ENCODE results near the gene CMTM7. TPM values are rescaled to one million over a fixed set of nuclear protein-coding genes. Genes with fewer than 3 reads are reported as not detected.

Gene CMTM7
- total RNA-seq, 1 experiment from 2014 or later: 62.6 TPM

DNA sequence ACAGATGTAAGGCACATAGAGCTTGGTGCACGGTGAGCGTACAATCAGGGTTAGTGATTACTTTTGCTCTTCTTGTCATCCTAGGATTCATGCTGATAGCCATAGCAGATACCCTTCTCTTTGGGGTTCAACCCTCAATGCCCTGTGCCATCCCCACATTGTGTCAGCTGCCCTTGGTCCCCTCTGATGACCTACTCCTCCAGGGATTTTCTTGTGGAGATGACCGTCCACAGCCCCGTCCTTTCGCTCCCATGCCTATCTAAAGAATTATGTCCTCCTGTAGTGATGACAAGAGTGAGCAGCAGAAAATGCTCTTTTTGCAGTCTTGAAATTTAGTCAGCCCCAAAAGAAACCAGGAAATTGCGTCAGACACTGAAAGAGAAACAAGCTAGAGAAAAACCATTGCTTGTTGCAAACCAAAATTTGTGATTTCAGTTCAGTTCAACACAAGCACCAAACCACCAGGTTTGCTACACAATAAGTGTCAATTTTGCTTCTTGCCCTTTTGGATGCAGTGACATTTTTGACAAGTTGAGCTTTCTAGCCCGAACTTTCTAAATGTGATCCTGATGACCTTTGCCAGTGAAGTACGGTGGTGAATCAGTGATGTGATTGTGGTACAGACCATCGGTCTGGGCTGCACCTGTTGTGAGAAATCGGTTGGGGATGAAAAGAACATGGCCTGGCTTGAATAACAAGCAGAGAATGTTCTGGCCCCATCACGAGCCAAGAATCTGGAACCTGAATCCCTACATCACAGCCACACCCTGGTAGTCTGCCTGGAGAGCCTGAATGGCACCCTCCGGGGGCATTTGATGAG is 41.3 kb downstream of the CMTM7 start:
- Histone ChIP-seq H2AFZ (ENCODE audit: low read depth, low read length, poor library complexity, severe bottlenecking) (no peak overlapping the region), H3K27ac (ENCODE audit: low read depth, low read length) (no peak overlapping the region), H3K9ac (ENCODE audit: low read length) (no peak overlapping the region), H3K9me3 (ENCODE audit: control insufficient read depth in 1 of 2, insufficient read depth in 1 of 2, low read depth in 1 of 2, low read length in 2 of 2) (no peaks in the 10 kb centered on the region), H3K9me2 (ENCODE audit: insufficient read depth) (no peaks in the 10 kb centered on the region), H3K79me2 (ENCODE audit: insufficient read depth, low read length) (peaks cover 97% of the 10 kb centered on the region), H3K4me3 (replicated peaks in 1 of 2; ENCODE audit: low read depth in 1 of 2, low read length in 2 of 2) (no peak overlapping the region), H3K27me3 (ENCODE audit: insufficient read depth, low read length) (no peaks in the 10 kb centered on the region), H3K4me1 (ENCODE audit: control insufficient read depth in 1 of 2, insufficient read depth in 2 of 2, low read length in 2 of 2) (peaks cover 0 to 48% of the 10 kb centered on the region in 2 experiments; a peak in 2 of 4 replicates), H4K20me1 (ENCODE audit: insufficient read depth) (no peaks in the 10 kb centered on the region), H3K36me3 (ENCODE audit: control insufficient read depth in 1 of 2, insufficient read depth in 2 of 2, low read length in 2 of 2) (no peaks in the 10 kb centered on the region; a peak in 1 of 4 replicates), H3K4me2 (ENCODE audit: low read length) (0 out of 2 replicates have a peak overlapping the region, but pooled peaks have one; percentile 5)
- CTCF ChIA-PET: no interaction called here
- DNase-seq (ENCODE audit: low read depth, low spot score) (no peak), ATAC-seq (no peak)
- intact Hi-C loops (cut with micrococcal nuclease): no loop called here
- RAD21 ChIA-PET (ENCODE audit: low non-redundant PET in 1 of 2, low total read pairs in 2 of 2, uncharacterized antibody in 2 of 2, unreplicated experiment in 2 of 2): no interaction called here
- BruUV-seq (replicated peaks): no TSS peak
- POLR2A ChIA-PET: no interaction called here
- TF ChIP-seq, protein P1, sequence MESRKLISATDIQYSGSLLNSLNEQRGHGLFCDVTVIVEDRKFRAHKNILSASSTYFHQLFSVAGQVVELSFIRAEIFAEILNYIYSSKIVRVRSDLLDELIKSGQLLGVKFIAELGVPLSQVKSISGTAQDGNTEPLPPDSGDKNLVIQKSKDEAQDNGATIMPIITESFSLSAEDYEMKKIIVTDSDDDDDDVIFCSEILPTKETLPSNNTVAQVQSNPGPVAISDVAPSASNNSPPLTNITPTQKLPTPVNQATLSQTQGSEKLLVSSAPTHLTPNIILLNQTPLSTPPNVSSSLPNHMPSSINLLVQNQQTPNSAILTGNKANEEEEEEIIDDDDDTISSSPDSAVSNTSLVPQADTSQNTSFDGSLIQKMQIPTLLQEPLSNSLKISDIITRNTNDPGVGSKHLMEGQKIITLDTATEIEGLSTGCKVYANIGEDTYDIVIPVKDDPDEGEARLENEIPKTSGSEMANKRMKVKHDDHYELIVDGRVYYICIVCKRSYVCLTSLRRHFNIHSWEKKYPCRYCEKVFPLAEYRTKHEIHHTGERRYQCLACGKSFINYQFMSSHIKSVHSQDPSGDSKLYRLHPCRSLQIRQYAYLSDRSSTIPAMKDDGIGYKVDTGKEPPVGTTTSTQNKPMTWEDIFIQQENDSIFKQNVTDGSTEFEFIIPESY (IDR thresholded peaks at IDR 0.05; ENCODE audit: extremely low read depth, insufficient replicate concordance, low read length): no peak
- TF ChIP-seq EZH2 (IDR thresholded peaks at IDR 0.05) (no peak), JUND (IDR thresholded peaks at IDR 0.05) (no peak), EGR1 (IDR thresholded peaks at IDR 0.05; ENCODE audit: low read depth) (no peak), SP1 (IDR thresholded peaks at IDR 0.05; ENCODE audit: low read depth) (no peak), ZFX (IDR thresholded peaks at IDR 0.05) (no peak), SRF (IDR thresholded peaks at IDR 0.05; ENCODE audit: low read depth) (no peak)
- TF ChIP-seq, protein P2, sequence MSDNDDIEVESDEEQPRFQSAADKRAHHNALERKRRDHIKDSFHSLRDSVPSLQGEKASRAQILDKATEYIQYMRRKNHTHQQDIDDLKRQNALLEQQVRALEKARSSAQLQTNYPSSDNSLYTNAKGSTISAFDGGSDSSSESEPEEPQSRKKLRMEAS (IDR thresholded peaks at IDR 0.05): no peak
- TF ChIP-seq, protein P3, sequence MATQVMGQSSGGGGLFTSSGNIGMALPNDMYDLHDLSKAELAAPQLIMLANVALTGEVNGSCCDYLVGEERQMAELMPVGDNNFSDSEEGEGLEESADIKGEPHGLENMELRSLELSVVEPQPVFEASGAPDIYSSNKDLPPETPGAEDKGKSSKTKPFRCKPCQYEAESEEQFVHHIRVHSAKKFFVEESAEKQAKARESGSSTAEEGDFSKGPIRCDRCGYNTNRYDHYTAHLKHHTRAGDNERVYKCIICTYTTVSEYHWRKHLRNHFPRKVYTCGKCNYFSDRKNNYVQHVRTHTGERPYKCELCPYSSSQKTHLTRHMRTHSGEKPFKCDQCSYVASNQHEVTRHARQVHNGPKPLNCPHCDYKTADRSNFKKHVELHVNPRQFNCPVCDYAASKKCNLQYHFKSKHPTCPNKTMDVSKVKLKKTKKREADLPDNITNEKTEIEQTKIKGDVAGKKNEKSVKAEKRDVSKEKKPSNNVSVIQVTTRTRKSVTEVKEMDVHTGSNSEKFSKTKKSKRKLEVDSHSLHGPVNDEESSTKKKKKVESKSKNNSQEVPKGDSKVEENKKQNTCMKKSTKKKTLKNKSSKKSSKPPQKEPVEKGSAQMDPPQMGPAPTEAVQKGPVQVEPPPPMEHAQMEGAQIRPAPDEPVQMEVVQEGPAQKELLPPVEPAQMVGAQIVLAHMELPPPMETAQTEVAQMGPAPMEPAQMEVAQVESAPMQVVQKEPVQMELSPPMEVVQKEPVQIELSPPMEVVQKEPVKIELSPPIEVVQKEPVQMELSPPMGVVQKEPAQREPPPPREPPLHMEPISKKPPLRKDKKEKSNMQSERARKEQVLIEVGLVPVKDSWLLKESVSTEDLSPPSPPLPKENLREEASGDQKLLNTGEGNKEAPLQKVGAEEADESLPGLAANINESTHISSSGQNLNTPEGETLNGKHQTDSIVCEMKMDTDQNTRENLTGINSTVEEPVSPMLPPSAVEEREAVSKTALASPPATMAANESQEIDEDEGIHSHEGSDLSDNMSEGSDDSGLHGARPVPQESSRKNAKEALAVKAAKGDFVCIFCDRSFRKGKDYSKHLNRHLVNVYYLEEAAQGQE (IDR thresholded peaks at IDR 0.05; ENCODE audit: low read depth): no peak
- TF ChIP-seq, protein P4, sequence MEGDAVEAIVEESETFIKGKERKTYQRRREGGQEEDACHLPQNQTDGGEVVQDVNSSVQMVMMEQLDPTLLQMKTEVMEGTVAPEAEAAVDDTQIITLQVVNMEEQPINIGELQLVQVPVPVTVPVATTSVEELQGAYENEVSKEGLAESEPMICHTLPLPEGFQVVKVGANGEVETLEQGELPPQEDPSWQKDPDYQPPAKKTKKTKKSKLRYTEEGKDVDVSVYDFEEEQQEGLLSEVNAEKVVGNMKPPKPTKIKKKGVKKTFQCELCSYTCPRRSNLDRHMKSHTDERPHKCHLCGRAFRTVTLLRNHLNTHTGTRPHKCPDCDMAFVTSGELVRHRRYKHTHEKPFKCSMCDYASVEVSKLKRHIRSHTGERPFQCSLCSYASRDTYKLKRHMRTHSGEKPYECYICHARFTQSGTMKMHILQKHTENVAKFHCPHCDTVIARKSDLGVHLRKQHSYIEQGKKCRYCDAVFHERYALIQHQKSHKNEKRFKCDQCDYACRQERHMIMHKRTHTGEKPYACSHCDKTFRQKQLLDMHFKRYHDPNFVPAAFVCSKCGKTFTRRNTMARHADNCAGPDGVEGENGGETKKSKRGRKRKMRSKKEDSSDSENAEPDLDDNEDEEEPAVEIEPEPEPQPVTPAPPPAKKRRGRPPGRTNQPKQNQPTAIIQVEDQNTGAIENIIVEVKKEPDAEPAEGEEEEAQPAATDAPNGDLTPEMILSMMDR (IDR thresholded peaks at IDR 0.05 in 2 of 3, conservative IDR thresholded peaks at IDR 0.05 in 1 of 3; ENCODE audit: borderline replicate concordance in 1 of 3, insufficient read depth in 1 of 3, low read depth in 2 of 3, low read length in 2 of 3): no peak

Measured in HCT116 (cell line).